Lower leg skin (tissue), 3 donors: ENCODE results near the gene PCGF2.

Source experiments
- POLR2A ChIP-seq, 2 donors: fragments of 450-650 bp; IDR thresholded peaks; one replicate each; pipeline ENCODE4 v1.6.1; 2016 to 2017; ENCODE audit warnings: antibody characterized with exemption in 2 of 2, mild to moderate bottlenecking in 1 of 2, moderate library complexity in 1 of 2
- TF ChIP-seq, protein P1 (sequence below), 3 donors: fragments of 450-650 bp; IDR thresholded peaks; one replicate each; pipeline ENCODE4 v1.5.1; 2016; ENCODE audit warnings: antibody characterized with exemption in 3 of 3, mild to moderate bottlenecking in 3 of 3, moderate library complexity in 2 of 3

DNA sequence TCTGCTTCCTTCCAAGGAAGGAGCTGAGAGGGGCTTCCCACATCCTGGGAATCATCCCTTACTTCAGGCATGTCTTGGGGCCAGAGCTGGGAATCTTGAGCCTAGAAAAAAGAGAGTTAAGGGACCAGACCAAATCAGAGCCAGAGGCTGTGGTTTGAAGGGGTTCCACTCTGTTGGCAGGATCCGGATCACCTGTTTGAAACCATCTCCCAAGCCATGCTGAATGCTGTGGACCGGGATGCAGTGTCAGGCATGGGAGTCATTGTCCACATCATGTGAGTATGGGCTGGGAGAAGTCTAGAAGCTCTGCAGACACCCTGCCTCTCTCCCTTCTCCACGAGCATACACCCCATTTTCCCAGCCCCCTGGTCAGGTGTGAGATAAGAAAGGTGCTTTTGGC lies 14.1 kb upstream of the PCGF2 start:
- TF ChIP-seq, protein P1, sequence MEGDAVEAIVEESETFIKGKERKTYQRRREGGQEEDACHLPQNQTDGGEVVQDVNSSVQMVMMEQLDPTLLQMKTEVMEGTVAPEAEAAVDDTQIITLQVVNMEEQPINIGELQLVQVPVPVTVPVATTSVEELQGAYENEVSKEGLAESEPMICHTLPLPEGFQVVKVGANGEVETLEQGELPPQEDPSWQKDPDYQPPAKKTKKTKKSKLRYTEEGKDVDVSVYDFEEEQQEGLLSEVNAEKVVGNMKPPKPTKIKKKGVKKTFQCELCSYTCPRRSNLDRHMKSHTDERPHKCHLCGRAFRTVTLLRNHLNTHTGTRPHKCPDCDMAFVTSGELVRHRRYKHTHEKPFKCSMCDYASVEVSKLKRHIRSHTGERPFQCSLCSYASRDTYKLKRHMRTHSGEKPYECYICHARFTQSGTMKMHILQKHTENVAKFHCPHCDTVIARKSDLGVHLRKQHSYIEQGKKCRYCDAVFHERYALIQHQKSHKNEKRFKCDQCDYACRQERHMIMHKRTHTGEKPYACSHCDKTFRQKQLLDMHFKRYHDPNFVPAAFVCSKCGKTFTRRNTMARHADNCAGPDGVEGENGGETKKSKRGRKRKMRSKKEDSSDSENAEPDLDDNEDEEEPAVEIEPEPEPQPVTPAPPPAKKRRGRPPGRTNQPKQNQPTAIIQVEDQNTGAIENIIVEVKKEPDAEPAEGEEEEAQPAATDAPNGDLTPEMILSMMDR (IDR thresholded peaks at IDR 0.05), result no peak
- TF ChIP-seq POLR2A (IDR thresholded peaks at IDR 0.05), result no peak
